Measurements from ENCODE around the gene CCDC120. TPM values are rescaled to one million over a fixed set of nuclear protein-coding genes. Genes with fewer than 3 reads are reported as not detected.

Gene CCDC120
- total RNA-seq, 1 experiment from 2014 or later: 15.2 TPM

GRCh38 chrX:49061490-49061889 is 2.7 kb downstream of the CCDC120 start:
- Mint-ChIP-seq H3K9me3 (no peaks in the 10 kb centered on the region), H3K4me3 (no peak overlapping the region), H3K36me3 (peaks cover 2% of the 10 kb centered on the region; the same call in 1 of the 2 replicates), H3K27me3 (ENCODE audit: low read depth) (no peaks in the 10 kb centered on the region), H3K4me1 (no peaks in the 10 kb centered on the region), H3K27ac (no peak overlapping the region)
- TF ChIP-seq KAT7 (CRISPR knock-in tag; IDR thresholded peaks at IDR 0.05; ENCODE audit: borderline replicate concordance): no peak
- no peak for TF ChIP-seq RELA (CRISPR knock-in tag; IDR thresholded peaks at IDR 0.05; ENCODE audit: borderline replicate concordance)
- TF ChIP-seq SOX15 (CRISPR knock-in tag; IDR thresholded peaks at IDR 0.05): no peak
- no peak for TF ChIP-seq SP1 (CRISPR knock-in tag; conservative IDR thresholded peaks at IDR 0.05)
- TF ChIP-seq ETV6 (CRISPR knock-in tag; IDR thresholded peaks at IDR 0.05): no peak
- TF ChIP-seq ZNF121 (CRISPR knock-in tag; IDR thresholded peaks at IDR 0.05): no peak
- TF ChIP-seq, protein P1, sequence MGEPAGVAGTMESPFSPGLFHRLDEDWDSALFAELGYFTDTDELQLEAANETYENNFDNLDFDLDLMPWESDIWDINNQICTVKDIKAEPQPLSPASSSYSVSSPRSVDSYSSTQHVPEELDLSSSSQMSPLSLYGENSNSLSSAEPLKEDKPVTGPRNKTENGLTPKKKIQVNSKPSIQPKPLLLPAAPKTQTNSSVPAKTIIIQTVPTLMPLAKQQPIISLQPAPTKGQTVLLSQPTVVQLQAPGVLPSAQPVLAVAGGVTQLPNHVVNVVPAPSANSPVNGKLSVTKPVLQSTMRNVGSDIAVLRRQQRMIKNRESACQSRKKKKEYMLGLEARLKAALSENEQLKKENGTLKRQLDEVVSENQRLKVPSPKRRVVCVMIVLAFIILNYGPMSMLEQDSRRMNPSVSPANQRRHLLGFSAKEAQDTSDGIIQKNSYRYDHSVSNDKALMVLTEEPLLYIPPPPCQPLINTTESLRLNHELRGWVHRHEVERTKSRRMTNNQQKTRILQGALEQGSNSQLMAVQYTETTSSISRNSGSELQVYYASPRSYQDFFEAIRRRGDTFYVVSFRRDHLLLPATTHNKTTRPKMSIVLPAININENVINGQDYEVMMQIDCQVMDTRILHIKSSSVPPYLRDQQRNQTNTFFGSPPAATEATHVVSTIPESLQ (CRISPR knock-in tag; IDR thresholded peaks at IDR 0.05): no peak
- TF ChIP-seq SMAD4 (CRISPR knock-in tag; IDR thresholded peaks at IDR 0.05): no peak
- TF ChIP-seq E2F5 (CRISPR knock-in tag; IDR thresholded peaks at IDR 0.05): no peak
- TF ChIP-seq NR1H2 (CRISPR knock-in tag; IDR thresholded peaks at IDR 0.05): no peak
- TF ChIP-seq ZNF219 (CRISPR knock-in tag; IDR thresholded peaks at IDR 0.05; ENCODE audit: borderline replicate concordance): no peak
- TF ChIP-seq IRF1 (CRISPR knock-in tag; IDR thresholded peaks at IDR 0.05): no peak
- TF ChIP-seq, protein P2, sequence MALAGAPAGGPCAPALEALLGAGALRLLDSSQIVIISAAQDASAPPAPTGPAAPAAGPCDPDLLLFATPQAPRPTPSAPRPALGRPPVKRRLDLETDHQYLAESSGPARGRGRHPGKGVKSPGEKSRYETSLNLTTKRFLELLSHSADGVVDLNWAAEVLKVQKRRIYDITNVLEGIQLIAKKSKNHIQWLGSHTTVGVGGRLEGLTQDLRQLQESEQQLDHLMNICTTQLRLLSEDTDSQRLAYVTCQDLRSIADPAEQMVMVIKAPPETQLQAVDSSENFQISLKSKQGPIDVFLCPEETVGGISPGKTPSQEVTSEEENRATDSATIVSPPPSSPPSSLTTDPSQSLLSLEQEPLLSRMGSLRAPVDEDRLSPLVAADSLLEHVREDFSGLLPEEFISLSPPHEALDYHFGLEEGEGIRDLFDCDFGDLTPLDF (CRISPR knock-in tag; IDR thresholded peaks at IDR 0.05): no peak
- TF ChIP-seq, protein P3, sequence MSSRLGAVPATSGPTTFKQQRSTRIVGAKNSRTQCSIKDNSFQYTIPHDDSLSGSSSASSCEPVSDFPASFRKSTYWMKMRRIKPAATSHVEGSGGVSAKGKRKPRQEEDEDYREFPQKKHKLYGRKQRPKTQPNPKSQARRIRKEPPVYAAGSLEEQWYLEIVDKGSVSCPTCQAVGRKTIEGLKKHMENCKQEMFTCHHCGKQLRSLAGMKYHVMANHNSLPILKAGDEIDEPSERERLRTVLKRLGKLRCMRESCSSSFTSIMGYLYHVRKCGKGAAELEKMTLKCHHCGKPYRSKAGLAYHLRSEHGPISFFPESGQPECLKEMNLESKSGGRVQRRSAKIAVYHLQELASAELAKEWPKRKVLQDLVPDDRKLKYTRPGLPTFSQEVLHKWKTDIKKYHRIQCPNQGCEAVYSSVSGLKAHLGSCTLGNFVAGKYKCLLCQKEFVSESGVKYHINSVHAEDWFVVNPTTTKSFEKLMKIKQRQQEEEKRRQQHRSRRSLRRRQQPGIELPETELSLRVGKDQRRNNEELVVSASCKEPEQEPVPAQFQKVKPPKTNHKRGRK (CRISPR knock-in tag; IDR thresholded peaks at IDR 0.05; ENCODE audit: borderline replicate concordance): no peak
- TF ChIP-seq ESRRA (CRISPR knock-in tag; IDR thresholded peaks at IDR 0.05; ENCODE audit: borderline replicate concordance): no peak
- TF ChIP-seq, protein P4, sequence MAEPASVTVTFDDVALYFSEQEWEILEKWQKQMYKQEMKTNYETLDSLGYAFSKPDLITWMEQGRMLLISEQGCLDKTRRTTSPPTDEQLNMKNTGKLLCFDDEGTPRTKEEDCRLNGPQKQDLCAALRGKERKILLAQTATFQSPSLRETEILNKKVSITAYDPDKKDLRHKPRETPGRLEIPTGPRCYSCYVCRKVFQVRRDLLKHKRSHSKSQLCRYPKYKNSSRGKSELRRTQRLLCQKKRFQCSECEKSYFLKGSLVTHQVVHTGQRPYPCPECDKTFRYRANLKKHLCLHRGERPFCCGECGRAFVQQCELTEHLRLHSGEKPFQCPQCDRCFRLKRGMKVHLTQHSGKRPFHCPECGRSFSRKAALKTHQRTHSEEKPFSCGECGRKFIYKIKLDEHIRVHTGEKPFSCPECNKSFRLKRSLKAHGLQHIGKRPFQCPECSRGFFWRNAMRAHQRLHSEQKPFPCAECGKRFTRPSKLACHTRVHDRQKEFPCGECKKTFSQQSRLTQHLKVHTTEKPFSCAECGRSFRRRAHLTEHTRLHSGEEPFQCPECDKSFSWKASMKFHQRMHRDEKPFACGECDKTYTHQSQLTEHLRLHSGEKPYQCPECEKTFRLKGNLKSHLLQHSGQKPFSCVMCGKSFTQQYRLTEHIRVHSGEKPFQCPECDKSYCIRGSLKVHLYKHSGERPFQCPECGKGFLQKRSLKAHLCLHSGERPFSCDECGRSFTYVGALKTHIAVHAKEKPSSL (CRISPR knock-in tag; conservative IDR thresholded peaks at IDR 0.05): no peak
- TF ChIP-seq CDX4 (CRISPR knock-in tag; IDR thresholded peaks at IDR 0.05; ENCODE audit: borderline replicate concordance): no peak
- TF ChIP-seq TP53 (CRISPR knock-in tag; IDR thresholded peaks at IDR 0.05): no peak
- ChIA-PET POLR2A (no interaction called here), CTCF (no interaction called here)
- ATAC-seq (no peak), DNase-seq (ENCODE audit: low spot score) (no peak)
